ENCODE measurements around the gene IQGAP2.

IQGAP2 gene

DNA sequence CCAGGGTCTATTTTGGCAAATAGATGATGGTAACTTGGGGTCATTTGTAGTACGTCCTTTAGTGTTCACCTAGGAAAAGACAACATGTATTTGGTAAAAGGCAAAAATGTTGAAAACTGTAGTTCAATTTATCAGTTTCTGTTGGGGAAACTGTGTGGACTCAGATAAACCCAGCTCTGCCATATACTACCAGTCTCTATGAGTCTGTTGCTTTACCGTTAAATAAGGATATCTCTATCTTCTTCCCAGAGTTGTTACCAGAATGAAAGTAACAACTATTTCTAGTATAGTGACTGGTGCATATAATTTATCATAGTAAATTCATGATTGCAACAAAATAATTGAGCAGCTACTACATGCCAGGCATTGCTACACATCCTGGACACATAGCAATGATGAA, 3.8 kb upstream of the IQGAP2 start:
- TF ChIP-seq, protein P1, sequence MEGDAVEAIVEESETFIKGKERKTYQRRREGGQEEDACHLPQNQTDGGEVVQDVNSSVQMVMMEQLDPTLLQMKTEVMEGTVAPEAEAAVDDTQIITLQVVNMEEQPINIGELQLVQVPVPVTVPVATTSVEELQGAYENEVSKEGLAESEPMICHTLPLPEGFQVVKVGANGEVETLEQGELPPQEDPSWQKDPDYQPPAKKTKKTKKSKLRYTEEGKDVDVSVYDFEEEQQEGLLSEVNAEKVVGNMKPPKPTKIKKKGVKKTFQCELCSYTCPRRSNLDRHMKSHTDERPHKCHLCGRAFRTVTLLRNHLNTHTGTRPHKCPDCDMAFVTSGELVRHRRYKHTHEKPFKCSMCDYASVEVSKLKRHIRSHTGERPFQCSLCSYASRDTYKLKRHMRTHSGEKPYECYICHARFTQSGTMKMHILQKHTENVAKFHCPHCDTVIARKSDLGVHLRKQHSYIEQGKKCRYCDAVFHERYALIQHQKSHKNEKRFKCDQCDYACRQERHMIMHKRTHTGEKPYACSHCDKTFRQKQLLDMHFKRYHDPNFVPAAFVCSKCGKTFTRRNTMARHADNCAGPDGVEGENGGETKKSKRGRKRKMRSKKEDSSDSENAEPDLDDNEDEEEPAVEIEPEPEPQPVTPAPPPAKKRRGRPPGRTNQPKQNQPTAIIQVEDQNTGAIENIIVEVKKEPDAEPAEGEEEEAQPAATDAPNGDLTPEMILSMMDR (IDR thresholded peaks at IDR 0.05): no peak

DNA sequence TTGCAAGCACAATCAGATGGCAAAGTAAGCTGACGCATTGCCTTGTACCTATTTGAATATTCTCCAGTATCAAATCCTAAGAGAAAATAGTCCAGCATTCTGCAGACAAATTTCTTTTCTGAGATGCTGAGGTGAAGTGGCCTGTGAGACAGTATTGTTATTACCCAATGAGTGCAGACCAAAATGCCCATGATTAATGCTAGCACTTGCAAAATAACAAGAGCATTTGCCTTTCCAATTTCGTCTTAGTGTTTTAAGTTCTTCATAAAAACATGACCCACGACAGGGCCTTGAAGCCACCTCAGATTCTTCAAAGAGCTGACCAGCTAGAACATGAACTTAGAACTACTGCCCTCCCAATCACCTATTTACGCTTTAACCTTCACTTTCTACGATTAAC, 2.6 kb upstream of the IQGAP2 start:
- TF ChIP-seq, protein P1 (IDR thresholded peaks at IDR 0.05): no peak

DNA sequence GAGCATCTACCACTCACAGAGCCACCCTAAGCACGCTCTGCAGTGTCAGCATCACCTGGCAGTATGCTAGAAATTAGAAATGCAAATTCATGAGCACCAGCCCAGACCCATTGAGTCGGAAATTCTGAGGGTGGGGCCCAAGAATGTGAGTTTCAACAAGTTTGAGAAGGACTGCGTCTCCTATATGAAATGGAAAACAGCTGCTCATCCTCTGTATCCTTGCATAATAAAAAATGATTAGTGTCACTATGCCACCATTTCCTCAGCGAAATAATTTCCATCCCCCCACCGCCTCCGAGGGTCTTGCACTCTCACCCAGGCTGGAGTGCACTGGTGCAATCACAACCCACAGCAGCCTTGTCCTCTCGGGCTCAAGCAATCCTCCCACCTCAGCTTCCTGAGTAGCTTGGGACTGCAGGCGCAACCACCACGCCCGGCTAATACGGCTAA, 1.3 kb upstream of the IQGAP2 start:
- TF ChIP-seq, protein P1 (IDR thresholded peaks at IDR 0.05): no peak

DNA sequence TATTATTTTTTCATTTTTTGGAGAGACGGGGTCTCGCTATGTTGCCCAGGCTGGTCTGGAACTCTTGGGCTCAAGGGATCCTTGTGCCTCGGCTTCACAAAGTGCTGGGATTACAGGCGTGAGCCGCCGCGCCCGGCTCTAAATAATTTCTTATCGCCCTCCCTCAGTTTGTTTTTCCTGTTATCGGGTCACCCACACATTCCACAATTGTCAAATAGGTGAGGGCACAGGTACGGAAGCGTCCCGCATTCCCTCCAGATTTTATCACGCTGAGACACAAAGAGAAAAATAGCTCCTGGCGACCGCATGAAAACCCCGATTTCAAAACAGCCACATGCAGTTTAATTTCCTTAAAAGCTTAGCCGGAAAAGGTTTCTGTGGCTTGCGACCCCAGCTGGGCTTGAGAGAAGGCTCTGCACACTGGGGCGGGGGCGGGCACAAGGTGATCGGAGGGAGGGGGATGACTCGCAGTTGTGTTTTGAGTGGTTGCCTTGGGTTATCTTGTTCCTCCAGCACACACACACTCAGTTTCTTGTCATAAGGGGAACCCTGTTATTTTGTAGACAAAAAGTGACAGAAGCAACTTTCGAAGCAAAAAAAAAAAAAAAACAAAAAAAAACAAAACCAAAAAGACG, 717 bp upstream of the IQGAP2 start:
- TF ChIP-seq, protein P1 (IDR thresholded peaks at IDR 0.05): no peak

DNA sequence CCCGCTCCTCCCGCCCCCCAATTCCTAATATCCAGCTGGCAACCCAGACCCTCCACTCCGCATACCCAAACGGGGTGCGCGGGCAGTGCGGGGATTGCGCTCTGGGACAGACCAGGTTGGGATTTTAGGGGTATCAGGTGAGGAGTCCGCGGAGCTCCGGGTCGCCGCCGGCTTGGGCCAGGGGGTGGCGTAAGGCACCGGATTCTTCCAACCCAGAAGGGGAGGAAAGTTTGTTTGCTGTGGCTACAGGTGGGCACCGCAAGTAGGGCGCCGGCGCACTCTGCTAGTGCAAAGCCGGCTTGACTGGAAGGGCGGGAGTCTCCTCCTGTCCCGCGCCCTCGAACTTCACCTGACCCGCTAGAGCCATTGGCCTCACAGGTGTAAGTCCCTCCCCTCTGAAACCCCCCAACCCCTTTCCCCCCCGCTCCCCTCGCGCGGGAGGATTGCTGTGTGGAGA, 709 bp downstream of the IQGAP2 start:
- TF ChIP-seq, protein P1 (IDR thresholded peaks at IDR 0.05): no peak

DNA sequence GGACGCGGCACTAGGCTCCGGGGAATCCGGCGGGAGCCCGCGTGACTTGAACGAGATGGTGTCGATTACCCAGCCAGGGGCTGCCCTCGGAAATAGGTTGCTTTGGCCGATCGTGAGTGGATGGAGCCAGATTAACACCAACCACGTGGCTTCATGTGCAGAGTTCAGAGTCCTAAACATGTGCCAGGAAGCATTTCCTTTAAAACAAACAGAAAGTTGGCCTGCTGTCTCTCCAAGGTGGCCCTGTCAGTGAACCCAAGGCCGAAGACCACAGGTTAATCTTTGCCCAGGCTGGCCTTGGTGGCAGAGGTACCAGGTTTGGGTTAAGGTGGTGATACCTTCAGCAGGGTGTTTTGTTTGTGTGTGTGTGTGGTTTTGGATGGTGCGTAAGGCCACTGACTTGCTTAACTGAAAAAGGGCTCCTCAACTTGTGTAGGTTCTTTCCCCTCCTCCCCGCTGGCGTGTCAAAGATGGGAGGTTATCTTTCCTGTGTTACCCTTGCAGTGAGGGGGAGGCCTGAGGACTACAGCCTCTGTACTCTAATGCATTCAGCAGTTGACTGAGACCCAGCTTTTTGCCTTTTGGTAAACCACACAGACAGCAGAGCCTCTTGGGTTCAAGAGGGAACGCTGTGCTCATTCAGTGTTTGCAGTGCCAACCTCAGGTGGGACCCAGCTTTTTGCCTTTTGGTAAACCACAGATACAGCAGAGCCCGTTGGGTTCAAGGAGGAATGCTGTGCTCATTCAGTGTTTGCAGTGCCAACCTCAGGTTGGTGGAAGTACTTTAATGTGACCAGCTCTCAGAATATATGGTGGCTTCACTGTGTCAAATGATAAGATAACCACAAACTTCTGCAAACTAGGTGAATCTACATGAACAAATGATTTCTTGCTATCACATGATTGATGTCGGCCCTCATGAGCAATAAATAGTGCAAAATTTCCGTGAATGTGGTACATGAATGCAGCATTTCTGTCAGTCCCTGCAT, 1.4 kb downstream of the IQGAP2 start:
- TF ChIP-seq, protein P1 (IDR thresholded peaks at IDR 0.05): no peak

DNA sequence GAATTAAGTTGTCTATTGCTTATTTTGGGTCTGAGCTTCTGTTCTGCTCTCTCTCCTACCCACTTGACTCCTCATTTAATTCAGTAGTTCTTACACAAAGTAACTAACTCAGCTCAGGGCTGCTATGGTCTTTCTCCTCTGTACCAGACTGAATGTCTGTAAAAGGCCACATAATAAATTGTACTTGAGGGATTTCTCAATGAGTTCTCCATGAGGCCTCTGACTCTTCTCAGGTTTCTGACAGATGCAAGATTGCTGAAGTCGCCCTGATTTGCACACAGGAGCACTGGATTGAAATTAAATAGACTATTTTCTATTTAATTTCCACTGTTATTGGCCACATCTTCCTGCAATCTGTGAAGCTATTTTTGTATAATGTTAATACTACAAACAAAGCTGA, 2.9 kb downstream of the IQGAP2 start:
- TF ChIP-seq, protein P1 (IDR thresholded peaks at IDR 0.05): no peak

Data from LNCAP (cell line).